Middle frontal gyrus (tissue), 1 donor: Measurements from ENCODE around the gene CSRNP2.
A peak's percentile ranks its signal among the peaks of the same experiment; 100 is the strongest.

Experiments
- DNase-seq: peaks from one replicate; pipeline ENCODE4 v3.0.0-alpha.2; 2015; ENCODE audit warnings: low spot score; ENCODE audit errors: extremely low spot score

The CSRNP2 gene

GRCh38 chr12:51077930-51078329 lies 5.5 kb downstream of the CSRNP2 start:
- DNase-seq = peak; percentile 54

DNA sequence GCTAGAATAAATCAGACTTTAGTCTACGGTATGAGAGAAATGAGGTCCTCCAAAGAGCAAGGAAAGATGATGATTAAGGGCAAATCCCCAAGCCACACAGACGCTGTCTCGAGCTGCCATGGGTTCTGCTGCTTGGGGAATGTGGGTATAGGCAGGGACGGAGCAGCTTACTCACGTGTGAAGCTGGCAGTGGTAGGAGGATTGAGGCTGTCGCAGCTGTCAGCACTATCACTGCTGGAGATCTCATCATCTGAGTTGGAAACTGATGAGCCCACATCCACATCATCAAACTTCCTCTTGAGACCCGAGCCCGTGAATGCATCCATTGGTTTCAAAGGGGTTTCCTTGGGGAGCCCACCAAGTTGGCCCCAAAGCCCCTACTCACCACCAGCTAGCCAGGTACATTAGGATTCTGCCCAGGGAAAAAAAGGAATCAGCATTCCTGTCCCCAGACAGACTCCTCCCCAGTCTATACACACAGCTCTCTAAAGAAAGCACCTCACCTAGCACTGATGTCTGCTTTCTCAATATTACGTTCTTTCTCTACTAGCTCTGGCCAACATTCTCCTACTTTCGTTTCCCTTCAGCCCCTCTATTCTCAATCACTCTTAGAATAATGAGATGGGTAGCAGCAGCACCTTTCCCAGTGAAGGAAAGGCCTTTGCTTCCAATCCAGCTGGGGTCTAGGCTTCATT lies 7.0 kb downstream of the CSRNP2 start:
- DNase-seq = no peak

DNA sequence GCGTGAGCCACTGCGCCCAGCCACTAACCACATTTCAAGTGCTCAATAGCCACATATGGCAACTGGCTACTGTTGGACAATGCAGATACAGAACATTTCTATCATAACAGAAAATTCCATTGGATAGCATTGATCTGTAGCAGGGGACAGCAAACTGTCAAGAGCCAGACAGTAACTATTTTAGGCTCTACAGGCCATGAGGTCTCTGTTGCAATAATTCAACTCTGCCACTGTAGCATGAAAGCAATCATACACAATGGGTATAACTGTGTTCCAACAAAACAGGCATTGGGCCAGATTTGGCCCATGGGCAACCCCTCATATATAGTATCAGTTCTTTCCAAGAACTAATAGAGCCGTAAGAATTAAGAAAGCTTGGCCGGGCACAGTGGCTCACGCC lies 8.0 kb downstream of the CSRNP2 start:
- DNase-seq = no peak

- DNase-seq = no peak
Measured at GRCh38 chr12:51071663-51072062, 11.7 kb downstream of the CSRNP2 start.

DNA sequence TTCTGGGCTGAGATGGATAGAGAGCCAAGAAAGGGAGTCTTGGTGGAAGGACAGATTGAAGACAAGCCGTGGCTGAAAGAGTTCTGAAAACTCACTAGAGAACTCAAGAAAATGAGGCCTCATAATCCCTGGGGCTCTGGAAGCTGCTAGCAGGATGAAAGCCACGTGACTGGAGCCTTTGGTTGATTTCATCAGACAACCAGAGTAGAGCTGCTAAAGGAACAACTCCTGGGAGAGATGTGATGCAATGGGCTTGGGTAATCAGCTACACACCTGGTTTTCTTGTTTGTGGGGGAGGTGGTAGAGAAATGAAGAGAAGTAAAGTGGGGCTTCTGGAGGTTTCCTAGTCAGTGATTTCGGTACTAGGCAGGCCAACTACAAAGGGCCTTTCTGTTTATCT lies 13.4 kb downstream of the CSRNP2 start:
- DNase-seq = no peak

- DNase-seq = no peak
Measured at GRCh38 chr12:51067771-51068170, 15.6 kb downstream of the CSRNP2 start.

DNA sequence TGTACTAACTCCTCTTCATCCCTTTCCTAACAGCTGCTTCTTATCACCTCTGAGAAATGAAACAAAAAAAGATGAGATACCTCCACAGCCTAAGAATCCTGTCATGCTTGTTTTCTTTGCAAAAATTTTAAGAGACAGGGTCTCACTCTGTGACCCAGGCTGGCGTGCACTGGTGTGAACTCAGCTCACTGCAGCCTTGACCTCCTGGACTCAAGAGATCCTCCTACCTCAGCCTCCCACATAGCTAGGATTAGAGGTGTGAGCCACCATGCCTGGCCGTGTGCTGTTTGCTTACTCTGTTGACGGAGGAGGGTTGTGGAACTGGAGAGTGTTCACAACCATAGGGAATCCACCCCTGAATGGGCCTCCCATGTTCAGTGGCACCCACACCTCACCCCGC lies 16.2 kb downstream of the CSRNP2 start:
- no peak for DNase-seq

GRCh38 chr12:51065530-51065929 lies 17.9 kb downstream of the CSRNP2 start:
- DNase-seq = no peak

DNA sequence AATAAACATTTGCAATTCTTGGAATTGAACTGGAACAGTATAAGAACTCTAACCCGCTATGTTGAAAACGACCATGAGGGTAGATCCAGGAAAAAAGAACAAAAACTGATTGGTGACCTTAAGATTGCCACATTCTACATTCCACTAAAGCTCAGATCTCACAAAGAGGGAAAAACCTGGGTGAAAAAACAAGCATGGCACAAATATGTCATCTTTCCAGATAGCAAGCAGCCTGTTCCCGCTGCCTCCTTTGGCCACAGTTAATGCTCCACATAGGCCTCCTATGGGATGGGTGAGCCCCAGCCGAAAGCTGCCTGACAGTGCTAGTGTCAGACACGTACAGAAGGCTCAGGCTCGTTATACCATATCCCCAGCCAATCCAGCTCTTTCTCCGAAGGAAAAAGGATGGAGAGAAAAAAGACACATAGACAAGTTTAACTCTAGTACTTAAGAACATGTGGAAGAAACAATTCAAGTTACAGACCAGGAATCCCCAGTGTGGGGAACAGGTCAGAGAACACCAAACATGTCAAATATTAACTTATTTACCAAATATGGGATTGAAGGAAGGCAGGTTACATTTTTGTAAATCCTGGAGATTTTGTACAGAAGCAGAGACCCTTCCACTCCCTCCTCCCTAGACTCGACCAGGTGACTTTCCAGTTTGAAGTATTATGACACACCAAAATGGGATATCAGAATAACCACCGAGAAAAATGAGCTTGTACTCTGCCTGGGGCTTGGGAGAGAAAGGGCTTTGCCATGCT lies 20.6 kb downstream of the CSRNP2 start:
- no peak for DNase-seq

DNA sequence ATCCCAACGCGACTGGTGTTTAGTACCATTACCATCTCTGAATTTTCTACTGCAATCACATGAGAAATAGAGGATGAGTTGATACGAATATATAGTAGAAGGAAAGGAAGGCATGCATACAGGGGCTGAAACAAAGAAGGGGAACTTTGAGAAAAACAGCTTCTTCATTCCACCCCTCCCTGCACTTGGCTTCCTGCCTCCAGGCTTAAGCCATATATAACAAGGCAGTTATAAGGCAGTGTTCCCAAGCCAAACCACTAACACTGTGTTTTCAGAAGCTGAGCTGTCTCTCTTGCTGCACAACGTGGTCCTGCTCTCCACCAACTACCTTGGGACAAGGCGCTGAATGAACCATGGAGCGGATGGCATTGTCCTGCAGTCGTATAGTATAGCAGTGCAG lies 24.3 kb downstream of the CSRNP2 start:
- no peak for DNase-seq

DNA sequence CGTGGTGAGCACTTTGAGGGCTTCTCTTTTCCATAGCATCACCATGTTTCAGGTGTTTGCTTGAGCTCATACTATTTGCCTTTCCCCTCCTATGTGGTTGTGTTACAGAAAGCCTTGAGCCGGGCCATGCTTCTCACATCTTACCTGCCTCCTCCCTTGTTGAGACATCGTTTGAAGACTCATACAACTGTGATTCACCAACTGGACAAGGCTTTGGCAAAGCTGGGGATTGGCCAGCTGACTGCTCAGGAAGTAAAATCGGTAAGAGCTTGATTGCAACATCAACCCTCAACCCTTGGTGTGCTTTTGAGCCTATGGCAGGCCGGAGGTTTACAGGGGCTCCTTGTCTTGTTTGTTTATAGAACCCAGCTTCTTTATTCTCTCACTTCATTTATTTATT lies 27.2 kb downstream of the CSRNP2 start:
- DNase-seq = no peak

GRCh38 chr12:51055060-51055459 lies 28.3 kb downstream of the CSRNP2 start:
- DNase-seq = no peak

DNA sequence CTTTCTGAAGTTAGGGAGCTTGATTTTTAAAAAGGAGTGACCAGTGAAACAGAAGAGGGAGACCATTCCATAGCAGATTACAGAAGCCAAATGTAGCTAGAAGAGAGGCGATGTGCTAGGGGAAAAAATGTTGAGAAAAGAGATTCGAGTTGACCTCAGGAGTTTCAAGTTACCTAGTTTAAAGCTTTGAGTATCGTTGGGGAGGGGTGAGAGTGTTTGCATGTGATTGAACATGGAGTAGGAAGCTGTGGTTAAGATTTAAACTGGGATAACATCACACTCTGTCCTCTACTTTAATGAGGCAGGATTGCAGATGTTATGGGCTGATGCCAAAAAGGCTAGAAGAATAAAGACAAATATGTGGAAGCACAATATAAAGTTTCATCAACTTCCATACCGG lies 31.6 kb downstream of the CSRNP2 start:
- DNase-seq = no peak

GRCh38 chr12:51049525-51049924 lies 33.9 kb downstream of the CSRNP2 start:
- no peak for DNase-seq

GRCh38 chr12:51048661-51049251 lies 34.6 kb downstream of the CSRNP2 start:
- no peak for DNase-seq

- DNase-seq = peak; percentile 96
Measured at GRCh38 chr12:51047655-51048540, 35.5 kb downstream of the CSRNP2 start, which contains the start of gene LETMD1. Gene LETMD1, plus strand, starts transcription at chr12:51048327. Its CDS starts 30 bp downstream, at chr12:51048357.

- DNase-seq = no peak
Measured at GRCh38 chr12:51036279-51036678, 47.1 kb downstream of the CSRNP2 start.

DNA sequence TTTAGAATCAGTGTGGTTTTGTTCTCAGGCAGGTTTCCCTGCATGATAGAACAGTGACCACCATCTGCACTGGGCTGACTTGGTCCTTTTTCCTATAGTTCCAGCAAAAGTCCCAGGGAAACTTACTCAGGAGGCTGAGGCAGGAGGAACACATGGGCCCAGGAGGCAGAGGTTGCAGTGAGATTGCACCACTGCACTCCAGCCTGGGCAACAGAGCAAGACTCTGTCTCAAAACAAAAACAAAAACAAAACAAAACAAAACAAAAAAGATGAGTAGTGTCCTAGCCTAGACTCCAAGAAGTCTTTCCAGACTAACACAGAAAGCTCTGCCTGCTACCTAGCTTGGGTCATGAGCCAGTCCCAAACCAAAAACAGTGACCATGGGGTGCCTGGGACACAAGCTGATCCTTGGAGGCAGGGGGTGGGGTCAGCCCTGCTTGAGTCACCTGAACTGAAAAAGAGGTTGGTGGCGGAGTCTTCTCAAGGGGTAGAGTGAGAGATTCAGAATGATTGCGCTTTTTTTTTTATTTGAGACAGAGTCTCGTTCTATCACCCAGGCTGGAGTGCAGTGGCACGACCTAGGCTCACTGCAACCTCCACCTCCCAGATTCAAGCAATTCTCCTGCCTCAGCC lies 49.8 kb downstream of the CSRNP2 start:
- no peak for DNase-seq

GRCh38 chr12:51033048-51033447 lies 50.3 kb downstream of the CSRNP2 start:
- no peak for DNase-seq

DNA sequence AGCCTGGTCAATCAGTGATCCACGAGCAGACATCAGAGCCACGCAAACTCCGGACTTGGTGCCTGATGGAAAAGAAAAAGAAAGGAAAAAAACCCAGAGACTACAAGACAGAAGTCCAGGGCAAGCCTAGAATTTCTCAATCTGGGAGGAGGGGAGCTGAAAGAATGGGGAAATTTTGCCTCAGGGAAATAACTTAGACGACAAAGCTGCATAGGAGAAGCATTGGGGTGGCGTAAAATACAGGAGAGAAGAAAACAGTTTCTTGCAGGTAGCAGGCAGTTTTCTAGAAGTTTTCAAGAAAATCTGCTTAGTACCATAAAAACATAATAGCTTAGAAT lies 54.6 kb downstream of the CSRNP2 start:
- no peak for DNase-seq

DNA sequence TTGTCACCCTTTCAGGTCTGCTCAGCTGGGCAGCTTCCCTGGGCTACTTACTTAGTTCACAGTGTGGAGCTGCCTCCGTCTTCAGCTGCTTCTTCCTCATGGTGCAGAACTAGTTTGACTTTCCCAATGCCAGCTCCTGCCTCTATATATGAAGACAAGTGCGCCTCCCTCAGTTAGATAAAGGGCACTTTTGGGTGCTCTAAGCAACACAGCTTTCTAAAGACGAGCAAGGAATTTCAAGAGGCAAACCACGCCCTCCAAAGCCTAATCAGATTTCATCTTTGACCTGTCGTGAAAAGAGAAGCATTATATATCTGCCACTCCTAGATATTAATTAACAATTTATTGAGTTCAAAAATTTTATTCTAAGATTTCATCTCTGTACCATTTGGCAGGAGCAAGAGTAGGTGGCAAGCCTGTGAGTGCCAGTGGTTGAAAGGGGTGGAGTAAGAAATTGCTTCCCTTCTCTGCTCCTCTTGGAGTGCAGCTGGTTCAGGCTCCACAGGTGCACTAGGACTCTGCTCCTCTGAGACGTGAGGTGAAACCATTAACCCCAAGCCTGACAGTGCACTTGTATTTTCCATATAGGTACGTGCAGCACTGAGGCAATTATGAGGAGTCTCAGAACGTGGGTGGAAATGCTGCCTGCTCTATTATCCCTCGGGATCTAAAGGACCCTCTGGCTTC lies 55.1 kb downstream of the CSRNP2 start:
- no peak for DNase-seq
